GM23248 (cell line): ENCODE results near the gene PRKCB. TPM values are rescaled to one million over a fixed set of nuclear protein-coding genes. Genes with fewer than 3 reads are reported as not detected.

Experiments
- DNase-seq: peaks from one replicate; pipeline ENCODE4 v3.0.0-alpha.2; 2015
- H2AFZ ChIP-seq: fragments of 200-600 bp; sonication (generic); 2 replicates; pipeline ENCODE4 v1.6.1; 2016; ENCODE audit warnings: antibody characterized with exemption
- H3F3A ChIP-seq: fragments of 200-600 bp; sonication (generic); 2 replicates; pipeline ENCODE4 v1.6.1; 2016; ENCODE audit warnings: mild to moderate bottlenecking, antibody characterized with exemption, mixed run types; ENCODE audit not compliant: insufficient read depth
- H3K27ac ChIP-seq: fragments of 200-600 bp; sonication (generic); 2 replicates; pipeline ENCODE4 v1.5.1; 2016; ENCODE audit warnings: mild to moderate bottlenecking
- H3K27me3 ChIP-seq: fragments of 200-600 bp; sonication (generic); replicated peaks from 2 replicates; pipeline ENCODE4 v1.6.1; 2016; ENCODE audit warnings: mild to moderate bottlenecking; ENCODE audit not compliant: insufficient read depth
- H3K36me3 ChIP-seq: fragments of 200-600 bp; sonication (generic); 2 replicates; pipeline ENCODE4 v1.6.1; 2016; ENCODE audit warnings: low read depth, mild to moderate bottlenecking
- H3K4me1 ChIP-seq: fragments of 200-600 bp; sonication (generic); 2 replicates; pipeline ENCODE4 v1.6.1; 2016; ENCODE audit warnings: mild to moderate bottlenecking; ENCODE audit not compliant: insufficient read depth
- H3K4me2 ChIP-seq: fragments of 200-600 bp; sonication (generic); one replicate; pipeline ENCODE4 v1.6.1; 2016; ENCODE audit warnings: mild to moderate bottlenecking; ENCODE audit not compliant: unreplicated experiment
- H3K4me3 ChIP-seq: fragments of 200-600 bp; sonication (generic); 2 replicates; pipeline ENCODE4 v1.5.1; 2016; ENCODE audit warnings: mild to moderate bottlenecking
- H3K79me2 ChIP-seq: fragments of 200-600 bp; sonication (generic); 2 replicates; pipeline ENCODE4 v1.6.1; 2016; ENCODE audit warnings: mild to moderate bottlenecking; ENCODE audit not compliant: insufficient read depth
- H3K9ac ChIP-seq: fragments of 200-600 bp; sonication (generic); 2 replicates; pipeline ENCODE4 v1.6.1; 2016; ENCODE audit warnings: mild to moderate bottlenecking
- H3K9me2 ChIP-seq: fragments of 200-600 bp; sonication (generic); 2 replicates; pipeline ENCODE4 v1.6.1; 2016; ENCODE audit warnings: mixed run types, mild to moderate bottlenecking, moderate library complexity; ENCODE audit not compliant: insufficient read depth
- H3K9me3 ChIP-seq: fragments of 200-600 bp; sonication (generic); one replicate; pipeline ENCODE4 v1.6.1; 2017; ENCODE audit warnings: low read depth
- H4K20me1 ChIP-seq: fragments of 200-600 bp; sonication (generic); 2 replicates; pipeline ENCODE4 v1.6.0; 2016; ENCODE audit not compliant: insufficient read depth
- EZH2 ChIP-seq: fragments of 200-600 bp; sonication (generic); IDR thresholded peaks from 2 replicates; pipeline ENCODE4 v1.6.1; 2018; ENCODE audit warnings: antibody characterized with exemption, mild to moderate bottlenecking; ENCODE audit not compliant: insufficient read depth, poor library complexity, severe bottlenecking
- EZH2phosphoT487 ChIP-seq: fragments of 200-600 bp; sonication (generic); IDR thresholded peaks from 2 replicates; pipeline ENCODE4 v1.6.1; 2018; ENCODE audit warnings: antibody characterized with exemption, moderate library complexity, mild to moderate bottlenecking, low read depth; ENCODE audit not compliant: insufficient read depth
- WGBS, 2 experiments: methylation state at CpG; one replicate each; pipeline ENCODE4 v1.1.6; 2015 to 2017; ENCODE audit warnings: low lambda C conversion rate in 2 of 2, low coverage in 1 of 2; ENCODE audit errors: missing lambda C conversion rate in 2 of 2; 5-methylcytosine and 5-hydroxymethylcytosine counted together
- in situ Hi-C: fragments of 300-500 bp; cut with MboI; formaldehyde crosslinking; loops from 2 replicates; pipeline ENCODE4 v1.15.0; 2020
- polyA plus RNA-seq: library from polyadenylated mRNA; unstranded; fragments of >200 nt; fragmentation: Nextera tagmentation; extraction: Ambion mirVana; gene quantifications from 2 replicates; pipeline ENCODE4 v1.2.1, GENCODE V29; 2016
- total RNA-seq: library from RNA; depleted of rRNA; stranded (reverse); fragments of >200 nt; shearing (Covaris generic); gene quantifications from 2 replicates; pipeline ENCODE4 v1.2.3, GENCODE V29; 2014

PRKCB gene
- total and polyA plus RNA-seq, 2 experiments from 2014 or later, result not detected

DNA sequence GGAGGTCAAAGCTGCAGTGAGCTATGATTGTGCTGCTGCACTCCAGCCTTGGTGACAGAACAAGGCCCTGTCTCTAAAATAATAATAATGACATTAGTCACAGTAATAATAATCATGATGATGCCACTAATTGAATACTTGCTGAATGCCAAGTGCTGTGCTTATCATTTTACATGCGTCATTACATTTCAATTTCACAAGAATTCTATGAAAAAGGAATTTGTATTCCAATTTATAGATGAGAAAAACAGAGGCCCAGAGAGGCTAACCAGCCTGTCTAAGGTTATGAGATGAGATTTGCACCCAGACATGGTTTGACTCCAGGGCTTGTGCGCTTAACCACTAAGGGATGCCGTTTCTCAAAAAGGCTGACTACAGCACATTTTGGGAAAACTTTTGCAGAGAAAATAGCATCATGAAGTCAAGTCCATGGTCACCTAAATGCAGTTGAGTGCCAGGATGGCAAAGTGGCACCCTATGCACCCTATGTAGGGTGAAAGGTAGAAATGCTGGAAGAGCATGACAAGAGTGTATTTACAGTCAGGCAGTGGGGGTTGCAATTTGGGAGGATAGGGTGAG, 276.0 kb downstream of the PRKCB start:
- no peak for DNase-seq
- H3K36me3 ChIP-seq, result no peaks in the 10 kb centered on the region
- H3K9ac ChIP-seq, result no peak overlapping the region
- H3K27me3 ChIP-seq, result no peaks in the 10 kb centered on the region; the same call in 1 of the 2 replicates
- H3K9me2 ChIP-seq, result no peaks in the 10 kb centered on the region
- no peaks in the 10 kb centered on the region for H4K20me1 ChIP-seq
- no peak overlapping the region for H2AFZ ChIP-seq
- TF ChIP-seq EZH2phosphoT487 (no peak), EZH2 (no peak)
- no peak overlapping the region for H3K4me3 ChIP-seq
- no peaks in the 10 kb centered on the region for H3K4me1 ChIP-seq
- in situ Hi-C loops, result no loop called here
- WGBS, 2 experiments, result 39 to 42% methylated on average over 3 of the region's 3 CpGs
- no peaks in the 10 kb centered on the region for H3F3A ChIP-seq
- no peaks in the 10 kb centered on the region for H3K79me2 ChIP-seq
- no peak overlapping the region for H3K27ac ChIP-seq
- no peak overlapping the region for H3K4me2 ChIP-seq
- H3K9me3 ChIP-seq, result no peaks in the 10 kb centered on the region

- Histone ChIP-seq H2AFZ (no peak overlapping the region), H3K9me2 (no peaks in the 10 kb centered on the region), H3F3A (no peaks in the 10 kb centered on the region), H3K27me3 (no peaks in the 10 kb centered on the region; the same call in 1 of the 2 replicates), H3K4me2 (no peak overlapping the region), H3K27ac (no peak overlapping the region), H3K9ac (no peak overlapping the region), H4K20me1 (no peaks in the 10 kb centered on the region), H3K4me3 (no peak overlapping the region), H3K9me3 (no peaks in the 10 kb centered on the region), H3K79me2 (no peaks in the 10 kb centered on the region), H3K4me1 (no peaks in the 10 kb centered on the region), H3K36me3 (no peaks in the 10 kb centered on the region)
- in situ Hi-C loops, result no loop called here
- no peak for DNase-seq
- TF ChIP-seq EZH2 (no peak), EZH2phosphoT487 (no peak)
- WGBS, 2 experiments, result 11 to 70% methylated on average over 1 to 2 of the region's 2 CpGs
Measured at GRCh38 chr16:24113115-24113745, 277.4 kb downstream of the PRKCB start.

DNA sequence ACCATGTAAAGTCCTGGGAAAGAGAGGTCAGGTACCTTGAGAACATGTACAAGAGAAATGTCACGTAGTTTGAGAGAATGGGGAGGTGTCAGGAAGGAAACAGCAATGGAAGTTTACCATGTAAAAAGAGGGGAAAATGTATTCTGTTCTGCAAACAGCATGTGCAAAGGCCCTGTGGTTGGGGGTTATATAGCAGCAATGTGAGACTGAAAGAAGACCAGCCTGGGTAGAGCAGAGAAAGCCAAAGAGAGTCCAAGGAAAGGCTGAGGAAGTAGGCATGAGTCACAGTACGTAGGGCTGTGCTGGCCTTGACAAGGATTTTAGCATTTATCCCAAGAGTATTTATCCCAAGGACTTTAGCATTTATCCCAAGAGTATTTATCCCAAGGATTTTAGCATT, 279.1 kb downstream of the PRKCB start:
- no peaks in the 10 kb centered on the region for H3K4me1 ChIP-seq
- no peak overlapping the region for H3K9ac ChIP-seq
- H4K20me1 ChIP-seq, result no peaks in the 10 kb centered on the region
- TF ChIP-seq EZH2phosphoT487, result no peak
- TF ChIP-seq EZH2, result no peak
- no peaks in the 10 kb centered on the region for H3K9me2 ChIP-seq
- no peaks in the 10 kb centered on the region for H3K36me3 ChIP-seq
- WGBS, 2 experiments, result 2 to 7% methylated on average over 2 of the region's 2 CpGs
- H3K27ac ChIP-seq, result no peak overlapping the region
- no peaks in the 10 kb centered on the region for H3K9me3 ChIP-seq
- in situ Hi-C loops, result no loop called here
- no peak overlapping the region for H3K4me3 ChIP-seq
- no peaks in the 10 kb centered on the region for H3F3A ChIP-seq
- no peak overlapping the region for H2AFZ ChIP-seq
- DNase-seq, result no peak
- no peak overlapping the region for H3K4me2 ChIP-seq
- H3K27me3 ChIP-seq, result no peaks in the 10 kb centered on the region; the same call in 1 of the 2 replicates
- no peaks in the 10 kb centered on the region for H3K79me2 ChIP-seq

GRCh38 chr16:24116046-24116776, 280.4 kb downstream of the PRKCB start:
- 27 to 38% methylated on average over 10 of the region's 10 CpGs for WGBS, 2 experiments
- H3K4me2 ChIP-seq, result no peak overlapping the region
- TF ChIP-seq EZH2phosphoT487 (no peak), EZH2 (no peak)
- no peaks in the 10 kb centered on the region for H3F3A ChIP-seq
- H3K27me3 ChIP-seq, result no peaks in the 10 kb centered on the region; the same call in 1 of the 2 replicates
- no peak overlapping the region for H3K4me3 ChIP-seq
- no peak overlapping the region for H3K9ac ChIP-seq
- no peaks in the 10 kb centered on the region for H3K79me2 ChIP-seq
- H3K9me2 ChIP-seq, result no peaks in the 10 kb centered on the region
- no peak overlapping the region for H2AFZ ChIP-seq
- in situ Hi-C loops, result no loop called here
- H4K20me1 ChIP-seq, result no peaks in the 10 kb centered on the region
- no peaks in the 10 kb centered on the region for H3K36me3 ChIP-seq
- H3K27ac ChIP-seq, result no peak overlapping the region
- H3K9me3 ChIP-seq, result no peaks in the 10 kb centered on the region
- no peaks in the 10 kb centered on the region for H3K4me1 ChIP-seq
- no peak for DNase-seq
